Upper lobe of left lung (tissue), 6 donors: ENCODE results near the gene CLDN19. TPM values are rescaled to one million over a fixed set of nuclear protein-coding genes. Genes with fewer than 3 reads are reported as not detected.

Experiments used
- ATAC-seq, 2 donors: fragments of 200-7000 bp; cut with Tn5 transposase; one replicate each; pipeline ENCODE4 v1.9.1; 2022; ENCODE audit warnings: mild to moderate bottlenecking in 2 of 2, moderate library complexity in 2 of 2; ENCODE audit not compliant: low FRiP score in 2 of 2
- DNase-seq, 2 donors: peaks; one replicate each; pipeline ENCODE4 v3.0.0-alpha.2; 2019 to 2020
- H3K27ac ChIP-seq, 4 donors: fragments of 200-600 bp; sonication (generic); one replicate each; pipeline ENCODE4 v1.5.1; 2016 to 2019
- H3K27me3 ChIP-seq, 4 donors: fragments of 200-600 bp; sonication (generic); one replicate each; pipeline ENCODE4 v1.5.1; 2017 to 2019
- H3K36me3 ChIP-seq, 4 donors: fragments of 200-600 bp; sonication (generic); one replicate each; pipeline ENCODE4 v1.5.1; 2016 to 2019
- H3K4me1 ChIP-seq, 4 donors: fragments of 200-600 bp; sonication (generic); one replicate each; pipeline ENCODE4 v1.5.1; 2018 to 2019
- H3K4me3 ChIP-seq, 4 donors: fragments of 200-600 bp; sonication (generic); one replicate each; pipeline ENCODE4 v1.5.1; 2017 to 2019; ENCODE audit warnings: mild to moderate bottlenecking in 2 of 4, moderate library complexity in 1 of 4
- H3K9me3 ChIP-seq, 4 donors: fragments of 200-600 bp; sonication (generic); one replicate each; pipeline ENCODE4 v1.5.1; 2018 to 2019
- CTCF ChIP-seq, 6 experiments: fragments of 450-650 bp in 4 of 6; fragments of 200-600 bp in 2 of 6; sonication (generic) in 2 of 6; IDR thresholded peaks; one replicate each; pipeline ENCODE4 v1.5.1; 2016 to 2019; ENCODE audit warnings: antibody characterized with exemption in 6 of 6
- EP300 ChIP-seq, 4 donors: sonication (generic); formaldehyde crosslinking; IDR thresholded peaks; one replicate each; pipeline ENCODE4 v1.5.1; 2017; ENCODE audit warnings: antibody characterized with exemption in 4 of 4, control low read depth in 2 of 4
- POLR2A ChIP-seq, 4 donors: fragments of 450-650 bp; IDR thresholded peaks; one replicate each; pipeline ENCODE4 v1.5.1; 2016 to 2017; ENCODE audit warnings: antibody characterized with exemption in 4 of 4, mild to moderate bottlenecking in 2 of 4
- POLR2AphosphoS5 ChIP-seq, 2 donors: sonication (generic); formaldehyde crosslinking; IDR thresholded peaks; one replicate each; pipeline ENCODE4 v1.5.1; 2017; ENCODE audit warnings: antibody characterized with exemption in 2 of 2
- WGBS, 2 donors: methylation state at CpG; one replicate each; pipeline ENCODE4 v1.1.5; 2017 to 2018; 5-methylcytosine and 5-hydroxymethylcytosine counted together
- total RNA-seq, 6 donors: library from RNA; depleted of rRNA in 4 of 6; stranded (reverse); fragments of >200 nt in 4 of 6; gene quantifications; one replicate each; pipeline versions ENCODE4 v1.1.0 to v1.2.1, GENCODE V29; 2016 to 2021
- donor health status: DM: no; HTN: no; CAD: no; lungs with moderate emphysema.
- donor health status: DM: no; HTN: yes; CAD: no; lungs with severe emphysema.

Gene CLDN19
- total RNA-seq, 6 donors from 2014 or later, result not detected

- H3K27ac ChIP-seq, result no peak overlapping the region
- H3K27me3 ChIP-seq, result no peaks in the 10 kb centered on the region
- no peak overlapping the region for H3K4me3 ChIP-seq
- TF ChIP-seq POLR2A (IDR thresholded peaks at IDR 0.05) (no peak), POLR2AphosphoS5 (IDR thresholded peaks at IDR 0.05) (no peak), EP300 (IDR thresholded peaks at IDR 0.05) (no peak), CTCF (IDR thresholded peaks at IDR 0.05) (no peak)
- no peaks in the 10 kb centered on the region for H3K4me1 ChIP-seq
- peaks cover 28 to 73% (median 47%) of the 10 kb centered on the region in 4 donors for H3K36me3 ChIP-seq
- no peaks in the 10 kb centered on the region for H3K9me3 ChIP-seq
- 85 to 86% methylated on average over 14 of the region's 14 CpGs for WGBS, 2 donors
- ATAC-seq (peak in 1 of 2 donors; percentile 37), DNase-seq (no peak)
Observed at GRCh38 chr1:42748461-42749410, 8.7 kb upstream of the CLDN19 start.

GRCh38 chr1:42748021-42748420 lies 8.0 kb upstream of the CLDN19 start:
- 86 to 95% methylated on average over 9 to 10 of the region's 10 CpGs for WGBS, 2 donors
- Histone ChIP-seq H3K4me1 (no peaks in the 10 kb centered on the region), H3K36me3 (peaks cover 28 to 65% (median 44%) of the 10 kb centered on the region in 4 donors), H3K4me3 (no peak overlapping the region), H3K9me3 (no peaks in the 10 kb centered on the region), H3K27me3 (no peaks in the 10 kb centered on the region), H3K27ac (no peak overlapping the region)
- no peak for DNase-seq
- ATAC-seq, result no peak
- TF ChIP-seq CTCF (IDR thresholded peaks at IDR 0.05) (no peak), POLR2A (IDR thresholded peaks at IDR 0.05) (no peak), EP300 (IDR thresholded peaks at IDR 0.05) (no peak), POLR2AphosphoS5 (IDR thresholded peaks at IDR 0.05) (no peak)

- H3K36me3 ChIP-seq, result peaks cover 20 to 57% (median 36%) of the 10 kb centered on the region in 4 donors
- 61 to 62% methylated on average over 9 to 14 of the region's 14 CpGs for WGBS, 2 donors
- no peak overlapping the region for H3K27ac ChIP-seq
- H3K27me3 ChIP-seq, result no peaks in the 10 kb centered on the region
- peak in 1 of 2 donors; percentile 55 for ATAC-seq
- no peaks in the 10 kb centered on the region for H3K9me3 ChIP-seq
- peak in 1 of 2 donors; percentile 82 for DNase-seq
- TF ChIP-seq EP300 (IDR thresholded peaks at IDR 0.05) (no peak), POLR2A (IDR thresholded peaks at IDR 0.05) (no peak), CTCF (IDR thresholded peaks at IDR 0.05) (peak in 5 of 6 experiments; percentile 33 to 67 (median 51)), POLR2AphosphoS5 (IDR thresholded peaks at IDR 0.05) (no peak)
- H3K4me3 ChIP-seq, result no peak overlapping the region
- no peaks in the 10 kb centered on the region for H3K4me1 ChIP-seq
Observed at GRCh38 chr1:42747125-42747524, 7.1 kb upstream of the CLDN19 start.

- no peak for TF ChIP-seq CTCF (IDR thresholded peaks at IDR 0.05)
- no peak for TF ChIP-seq POLR2A (IDR thresholded peaks at IDR 0.05)
- no peak for TF ChIP-seq POLR2AphosphoS5 (IDR thresholded peaks at IDR 0.05)
- no peak for TF ChIP-seq EP300 (IDR thresholded peaks at IDR 0.05)
- no peak for ATAC-seq
- Histone ChIP-seq H3K4me1 (no peaks in the 10 kb centered on the region), H3K4me3 (no peak overlapping the region), H3K27me3 (no peaks in the 10 kb centered on the region), H3K27ac (no peak overlapping the region), H3K36me3 (peaks cover 15 to 51% (median 31%) of the 10 kb centered on the region in 4 donors), H3K9me3 (no peaks in the 10 kb centered on the region)
- WGBS, 2 donors, result 94 to 95% methylated on average over 7 to 12 of the region's 12 CpGs
- peak in 1 of 2 donors; percentile 36 for DNase-seq
Observed at GRCh38 chr1:42746436-42747105, 6.5 kb upstream of the CLDN19 start.
